ENCODE measurements around the gene ANKS1B.

The ANKS1B gene

DNA sequence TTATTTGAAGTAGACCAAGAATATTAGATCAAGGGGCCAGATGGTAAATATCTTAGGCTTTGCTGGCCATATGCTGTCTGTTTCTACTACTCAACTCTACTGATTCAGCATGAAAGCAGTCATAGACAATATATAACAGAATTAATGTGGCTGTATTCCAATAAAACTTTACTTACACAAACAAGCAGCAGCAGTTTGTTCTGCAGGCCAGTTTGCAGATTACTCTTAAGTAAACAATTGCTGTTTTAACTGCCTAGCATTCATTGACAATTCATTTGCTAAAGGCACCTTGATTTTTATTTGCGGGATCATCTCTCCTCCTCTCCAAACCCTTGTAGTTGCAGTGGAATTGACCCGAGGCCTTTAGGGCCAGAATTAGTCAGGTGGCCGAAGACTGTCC, 431.3 kb downstream of the ANKS1B start:
- no peak for DNase-seq

DNA sequence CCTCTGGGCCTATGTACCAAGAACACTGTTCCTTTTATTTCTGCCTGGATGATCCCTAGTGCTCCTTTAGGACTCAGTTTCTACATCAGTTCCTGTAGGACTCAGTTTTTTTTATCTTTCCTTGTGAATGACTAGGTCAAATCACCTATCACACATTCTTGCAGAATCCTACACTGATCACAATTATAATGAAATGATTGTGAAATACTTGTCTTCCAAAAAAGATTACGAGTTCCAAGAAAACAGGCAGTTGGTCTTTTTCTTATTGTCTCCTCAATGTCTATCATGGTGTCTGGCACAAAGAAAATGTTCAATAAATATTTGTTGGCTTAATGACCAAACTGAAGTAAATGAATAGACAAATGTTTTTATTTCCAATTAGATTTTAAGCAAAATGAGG, 432.7 kb downstream of the ANKS1B start:
- DNase-seq, result no peak

- no peak for DNase-seq
Measured at GRCh38 chr12:99549651-99550050, 435.1 kb downstream of the ANKS1B start.

DNA sequence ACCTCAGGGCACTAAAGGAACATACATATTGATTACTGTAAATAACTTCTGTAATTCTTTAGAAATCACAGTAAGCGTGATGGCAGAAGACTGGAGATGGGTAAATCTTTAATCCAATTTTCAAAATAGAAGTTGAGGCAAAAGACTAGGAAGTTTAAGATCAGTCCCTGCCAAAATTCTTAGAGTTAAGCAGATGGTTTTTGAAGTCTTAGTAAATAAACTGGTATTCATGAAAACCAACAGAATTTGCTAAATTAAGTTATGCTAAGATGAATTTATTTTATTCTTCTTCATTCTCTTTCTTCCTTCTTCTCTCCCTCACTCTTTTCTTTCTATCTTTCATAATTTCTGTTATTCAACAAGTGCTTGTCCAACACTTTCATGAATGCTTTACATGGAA, 435.5 kb downstream of the ANKS1B start:
- DNase-seq, result no peak

DNA sequence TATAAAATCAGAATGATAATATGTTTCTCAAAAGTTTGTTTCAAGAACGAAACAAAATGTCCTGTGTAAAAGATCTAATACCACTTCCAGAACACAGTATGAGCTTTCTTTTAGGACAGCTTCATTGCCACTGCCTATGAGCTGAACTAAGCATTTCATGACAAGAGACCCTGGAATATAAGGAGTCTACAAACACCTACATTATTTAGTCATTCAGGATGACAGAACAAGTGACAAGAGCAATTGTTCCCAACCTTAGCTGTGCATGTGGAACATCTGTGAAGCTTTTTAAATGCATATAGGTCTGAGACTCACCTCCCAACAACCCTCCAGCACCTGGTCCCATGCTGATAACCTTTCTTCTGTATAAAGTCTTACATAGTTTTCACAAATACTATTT, 440.3 kb downstream of the ANKS1B start:
- DNase-seq, result no peak

GRCh38 chr12:99529966-99530365, 454.8 kb downstream of the ANKS1B start:
- no peak for DNase-seq

- no peak for DNase-seq
Measured at GRCh38 chr12:99528478-99528877, 456.3 kb downstream of the ANKS1B start.

GRCh38 chr12:99523853-99524252, 460.9 kb downstream of the ANKS1B start:
- DNase-seq, result no peak

DNA sequence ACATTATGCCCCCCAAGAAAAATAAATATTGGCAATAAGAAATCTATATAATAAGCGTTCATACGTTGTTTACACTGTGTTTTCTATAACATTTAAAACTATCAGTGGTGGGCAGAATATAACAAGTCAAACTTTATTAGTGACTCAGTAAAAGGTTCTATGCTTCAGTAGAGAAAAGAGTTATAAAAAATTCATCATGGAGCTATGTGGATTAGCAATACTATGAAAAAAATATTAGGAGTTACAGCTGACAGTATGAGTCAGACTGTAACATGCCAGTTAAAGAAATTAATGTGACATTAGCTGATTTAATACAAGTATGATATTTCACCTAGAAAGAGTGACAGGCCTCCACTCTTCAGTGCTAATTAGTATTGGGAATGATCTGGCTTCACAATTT, 462.3 kb downstream of the ANKS1B start:
- no peak for DNase-seq

DNA sequence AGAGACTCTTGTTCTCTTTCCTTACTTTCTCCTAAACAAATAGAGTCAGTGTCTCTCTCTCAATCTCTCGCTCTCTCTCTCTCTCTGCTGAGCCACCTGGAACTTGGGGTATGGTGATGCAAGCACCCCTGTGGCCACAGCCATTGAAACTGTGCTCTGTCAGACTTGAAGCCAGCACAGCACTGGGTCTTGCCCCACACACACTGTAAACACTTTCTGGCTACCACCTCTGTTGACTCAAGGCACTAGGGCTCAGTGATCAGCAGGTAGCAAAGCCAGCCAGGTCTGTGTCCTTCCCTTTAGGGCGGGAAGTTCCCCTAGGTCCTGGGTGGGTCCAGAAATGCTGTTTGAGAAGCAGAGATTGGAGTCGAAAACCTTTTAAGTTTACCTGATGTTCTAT, 463.1 kb downstream of the ANKS1B start:
- no peak for DNase-seq

GRCh38 chr12:99513066-99513465, 471.7 kb downstream of the ANKS1B start:
- DNase-seq, result no peak

- DNase-seq, result no peak
Measured at GRCh38 chr12:99505805-99506204, 478.9 kb downstream of the ANKS1B start.

DNA sequence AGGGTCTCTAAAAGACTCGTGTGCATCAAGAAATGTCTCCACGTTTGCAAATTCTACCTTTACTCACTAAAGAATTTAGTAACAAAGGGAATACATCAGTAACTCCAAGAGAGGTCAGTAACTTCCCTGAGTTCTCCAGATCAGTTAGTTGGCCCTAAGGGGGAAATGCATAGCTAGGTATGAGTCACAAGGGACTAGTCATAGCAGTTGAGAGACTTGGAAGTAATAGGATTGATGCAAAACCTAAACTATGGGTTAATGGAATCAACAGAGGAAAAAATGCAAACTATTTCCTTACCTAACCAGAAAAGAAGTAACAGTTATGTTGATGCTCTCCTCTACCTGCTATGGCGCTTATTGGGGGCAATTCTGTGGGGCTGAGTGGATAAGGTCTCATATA, 486.0 kb downstream of the ANKS1B start:
- no peak for DNase-seq

- no peak for DNase-seq
Measured at GRCh38 chr12:99495799-99496198, 488.9 kb downstream of the ANKS1B start.

DNA sequence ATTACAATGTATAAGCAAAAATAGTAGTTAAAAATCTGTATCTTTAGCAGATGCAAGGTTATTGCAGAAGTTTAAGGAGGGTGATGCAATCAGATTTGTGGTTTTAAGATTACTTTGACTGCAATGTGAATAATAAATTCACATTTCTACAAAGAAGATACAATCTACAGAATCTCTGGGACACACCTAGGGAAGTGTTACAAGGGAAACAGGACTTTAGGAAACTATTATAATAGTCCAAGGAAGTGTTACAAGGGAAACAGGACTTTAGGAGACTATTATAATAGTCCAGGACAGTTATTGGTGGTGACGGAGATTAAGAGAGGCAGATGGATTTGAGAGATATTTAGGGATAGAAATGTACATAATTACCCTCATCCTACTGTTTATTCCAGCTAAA, 491.5 kb downstream of the ANKS1B start:
- DNase-seq, result no peak

- DNase-seq, result no peak
Measured at GRCh38 chr12:99486277-99486676, 498.5 kb downstream of the ANKS1B start.

DNA sequence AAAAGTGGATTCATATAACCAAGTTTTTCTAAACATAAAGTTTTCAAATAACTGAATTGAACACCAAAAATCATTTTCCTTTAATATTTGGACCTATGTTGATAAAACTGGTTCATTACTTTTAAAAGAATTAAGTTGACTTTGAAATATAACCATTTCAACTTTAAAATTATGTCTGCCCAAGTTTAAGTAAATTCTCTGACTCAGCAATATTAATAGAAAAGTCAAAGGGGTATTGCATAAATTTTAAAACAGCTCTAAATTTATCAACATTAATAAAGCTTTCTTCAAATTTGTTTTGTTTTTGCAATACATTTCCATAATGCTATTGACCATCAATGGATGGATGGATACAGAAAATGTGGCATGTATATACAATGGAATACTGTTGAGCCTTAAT, 505.6 kb downstream of the ANKS1B start:
- no peak for DNase-seq

GRCh38 chr12:99476956-99477355, 507.8 kb downstream of the ANKS1B start:
- DNase-seq, result no peak

GRCh38 chr12:99455350-99456035, 529.2 kb downstream of the ANKS1B start:
- no peak for DNase-seq

- DNase-seq, result no peak
Measured at GRCh38 chr12:99454539-99455172, 530.1 kb downstream of the ANKS1B start.

DNA sequence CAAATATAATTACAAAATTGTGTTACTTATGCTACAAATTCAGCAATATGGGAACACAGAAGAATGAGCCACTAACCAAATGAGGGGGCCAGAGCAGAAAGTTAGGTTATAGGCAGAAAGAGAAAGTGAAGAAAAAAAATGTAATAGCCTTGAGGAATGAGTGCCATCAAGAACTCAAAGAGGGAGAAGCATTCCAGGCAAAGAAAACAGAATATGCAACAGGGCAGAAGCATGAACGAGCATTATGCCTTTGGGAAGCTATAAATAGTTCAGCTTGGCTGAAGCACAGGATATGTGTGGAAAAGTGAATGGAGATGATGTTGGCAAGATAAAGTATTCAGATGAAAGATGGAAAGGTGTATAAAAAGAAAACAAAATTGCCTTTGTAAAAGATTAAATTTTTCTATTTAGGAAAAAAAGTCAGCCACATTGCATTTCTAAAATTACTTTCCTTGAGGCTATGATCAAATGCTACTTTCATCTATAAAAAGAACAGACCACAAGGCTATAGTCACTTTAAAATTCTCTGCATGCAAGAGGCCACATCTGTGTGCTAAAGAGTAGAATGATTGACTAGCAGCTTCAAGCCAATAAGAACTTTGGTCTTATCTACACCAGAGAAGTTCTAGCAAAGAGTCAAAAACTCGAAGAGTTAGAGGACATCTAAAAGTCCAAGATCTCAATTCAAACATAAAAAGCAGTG, 530.7 kb downstream of the ANKS1B start:
- DNase-seq, result no peak

DNA sequence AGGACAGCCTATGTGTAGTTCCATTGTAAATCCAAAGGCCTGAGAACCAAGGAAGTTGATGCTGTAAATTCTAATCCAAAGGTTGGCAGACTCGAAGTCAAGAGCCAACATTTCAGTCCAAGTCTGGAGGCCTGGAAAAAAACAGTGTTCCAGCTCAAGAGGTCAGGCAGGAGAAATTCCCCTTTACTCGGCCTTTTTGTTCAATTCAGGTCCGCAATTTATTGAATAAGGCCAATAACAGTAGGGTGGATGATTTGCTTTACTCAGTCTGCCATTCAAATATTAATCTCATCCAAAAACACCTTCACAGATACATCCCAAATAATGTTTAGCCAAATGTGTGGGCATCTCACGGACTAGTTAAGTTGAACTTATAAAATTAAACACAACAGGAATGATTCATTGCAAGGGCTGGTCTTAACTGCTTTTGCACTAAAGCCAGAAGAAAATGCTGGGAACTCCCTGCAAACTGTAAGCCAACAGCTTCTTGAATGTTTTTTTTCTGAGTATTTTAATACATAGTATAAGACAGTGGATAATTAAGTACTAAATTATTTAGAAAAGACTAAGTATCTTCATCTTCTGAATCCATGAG, 534.6 kb downstream of the ANKS1B start:
- no peak for DNase-seq

GRCh38 chr12:99444859-99445316, 539.8 kb downstream of the ANKS1B start:
- DNase-seq, result no peak

DNA sequence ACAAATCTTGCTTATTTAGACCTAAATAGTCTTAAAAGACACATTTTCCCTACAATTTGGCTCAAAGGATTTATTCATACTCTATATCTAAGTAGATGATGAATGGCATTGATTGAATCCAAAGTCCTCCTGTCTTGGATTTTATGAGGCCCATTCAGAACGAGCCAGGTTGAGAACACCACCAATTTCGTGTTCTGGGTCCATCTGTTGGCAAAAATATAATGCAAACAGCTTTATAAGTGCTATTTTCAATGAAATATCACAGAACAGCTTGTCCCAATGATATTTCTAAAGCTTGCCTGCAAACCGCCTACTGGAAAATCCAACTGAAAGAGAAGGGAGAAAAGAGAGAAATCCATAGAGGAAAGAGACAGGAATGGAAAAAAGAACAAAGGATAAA, 542.0 kb downstream of the ANKS1B start:
- DNase-seq, result no peak
